Astrocyte of the spinal cord (primary cell): ENCODE results near the gene S1PR2.

Experiments used
- DNase-seq: peaks from one replicate; pipeline ENCODE4 v3.0.0; 2011; ENCODE audit warnings: low read depth, low spot score
- H3K4me3 ChIP-seq: 2 replicates; pipeline ENCODE4 v1.5.1; 2011; ENCODE audit warnings: low read depth, mild to moderate bottlenecking, low read length, moderate library complexity
- in situ Hi-C: cut with HindIII; loops from 2 replicates; pipeline ENCODE4 v1.10.0; 2017; ENCODE audit warnings: low sequenced_read_pairs
- TF ChIP-seq, protein P1 (sequence below): IDR thresholded peaks from 2 replicates; pipeline ENCODE4 v1.5.1; 2012; ENCODE audit warnings: low read depth, mild to moderate bottlenecking, low read length, inconsistent platforms

The S1PR2 gene

DNA sequence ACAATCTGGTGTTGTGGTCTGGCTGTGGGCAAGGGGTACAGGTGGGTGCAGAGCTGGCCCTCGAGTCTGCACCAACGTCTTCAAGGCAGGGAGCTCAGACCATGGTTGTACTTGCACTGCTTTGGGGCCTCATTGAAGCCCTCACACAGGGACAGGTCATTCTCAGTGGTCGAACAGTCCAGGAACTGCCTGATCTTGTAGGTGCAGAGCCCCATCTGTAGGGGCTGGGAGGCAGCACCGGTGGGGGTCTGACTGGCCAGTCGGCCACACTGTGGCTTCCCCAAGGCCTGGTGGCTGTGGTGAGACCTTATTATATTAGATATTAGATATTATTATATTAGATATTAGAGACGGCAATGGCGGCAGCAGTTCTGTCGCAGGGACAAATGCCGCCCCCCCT, 14.0 kb downstream of the S1PR2 start:
- in situ Hi-C loops: no loop called here
- TF ChIP-seq, protein P1, sequence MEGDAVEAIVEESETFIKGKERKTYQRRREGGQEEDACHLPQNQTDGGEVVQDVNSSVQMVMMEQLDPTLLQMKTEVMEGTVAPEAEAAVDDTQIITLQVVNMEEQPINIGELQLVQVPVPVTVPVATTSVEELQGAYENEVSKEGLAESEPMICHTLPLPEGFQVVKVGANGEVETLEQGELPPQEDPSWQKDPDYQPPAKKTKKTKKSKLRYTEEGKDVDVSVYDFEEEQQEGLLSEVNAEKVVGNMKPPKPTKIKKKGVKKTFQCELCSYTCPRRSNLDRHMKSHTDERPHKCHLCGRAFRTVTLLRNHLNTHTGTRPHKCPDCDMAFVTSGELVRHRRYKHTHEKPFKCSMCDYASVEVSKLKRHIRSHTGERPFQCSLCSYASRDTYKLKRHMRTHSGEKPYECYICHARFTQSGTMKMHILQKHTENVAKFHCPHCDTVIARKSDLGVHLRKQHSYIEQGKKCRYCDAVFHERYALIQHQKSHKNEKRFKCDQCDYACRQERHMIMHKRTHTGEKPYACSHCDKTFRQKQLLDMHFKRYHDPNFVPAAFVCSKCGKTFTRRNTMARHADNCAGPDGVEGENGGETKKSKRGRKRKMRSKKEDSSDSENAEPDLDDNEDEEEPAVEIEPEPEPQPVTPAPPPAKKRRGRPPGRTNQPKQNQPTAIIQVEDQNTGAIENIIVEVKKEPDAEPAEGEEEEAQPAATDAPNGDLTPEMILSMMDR: no peak
- no peak for DNase-seq
- H3K4me3 ChIP-seq: no peak overlapping the region

DNA sequence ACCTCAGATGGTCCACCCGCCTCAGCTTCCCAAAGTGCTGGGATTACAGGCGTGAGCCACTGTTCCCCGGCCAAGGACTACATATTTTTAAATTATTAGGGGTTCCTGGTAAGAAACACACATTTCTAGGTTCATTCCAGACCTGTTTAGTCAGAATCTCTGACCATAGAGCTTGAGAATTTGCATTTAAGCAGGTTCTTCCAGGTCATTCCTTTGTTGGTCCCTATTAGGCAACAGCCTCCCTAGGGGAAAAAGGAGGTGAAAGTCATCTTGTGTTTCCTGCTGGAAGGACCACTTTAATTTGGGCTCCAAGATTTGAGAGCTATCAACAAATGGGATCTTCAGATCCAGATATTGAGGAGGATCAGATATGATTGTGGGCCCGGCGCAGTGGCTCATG, 16.3 kb downstream of the S1PR2 start:
- peak; percentile 16 for DNase-seq

DNA sequence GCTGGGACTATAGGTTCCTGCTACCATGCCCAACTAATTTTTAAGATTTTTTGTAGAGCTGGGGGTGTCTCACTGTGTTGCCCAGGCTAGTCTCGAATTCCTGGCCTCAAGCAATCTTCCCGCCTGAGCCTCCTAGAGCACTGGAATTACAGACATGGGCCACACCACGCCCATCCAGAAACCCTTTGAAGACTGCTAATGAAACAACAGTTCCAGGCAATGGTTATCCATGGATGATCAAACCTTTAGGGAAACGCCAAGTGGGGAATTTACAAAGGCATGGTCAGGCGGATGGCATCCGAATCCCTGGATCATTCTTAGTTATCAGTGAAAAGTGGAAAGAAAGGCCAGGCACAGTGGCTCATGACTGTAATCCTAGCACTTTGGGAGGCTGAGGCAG, 19.4 kb downstream of the S1PR2 start:
- DNase-seq: no peak
- TF ChIP-seq, protein P1: no peak
- in situ Hi-C loops: no loop called here
- no peak overlapping the region for H3K4me3 ChIP-seq

More for the DNA sequence above, 16.3 kb downstream of the S1PR2 start:
- TF ChIP-seq, protein P1: no peak
- in situ Hi-C loops: no loop called here
- H3K4me3 ChIP-seq: no peak overlapping the region

DNA sequence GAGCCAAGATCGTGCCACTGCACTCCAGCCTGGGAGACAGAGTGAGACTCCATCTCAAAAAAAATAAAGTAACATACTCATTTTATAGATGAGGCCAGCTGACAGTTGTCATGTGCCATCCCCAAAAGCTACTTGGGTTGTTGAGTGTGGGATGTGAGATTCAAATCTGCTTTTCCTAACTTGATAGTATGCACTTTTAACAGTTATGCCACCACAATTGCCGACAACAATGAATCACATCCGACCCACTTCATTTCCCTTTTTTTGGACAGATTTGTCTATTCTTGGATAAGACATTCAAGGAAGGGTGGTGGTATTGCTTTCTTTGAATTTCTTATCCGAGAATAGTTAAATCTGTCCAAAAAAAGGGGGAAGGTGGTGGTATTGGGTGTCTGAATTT, 20.1 kb downstream of the S1PR2 start:
- in situ Hi-C loops: no loop called here
- DNase-seq: no peak
- TF ChIP-seq, protein P1: no peak
- H3K4me3 ChIP-seq: no peak overlapping the region

DNA sequence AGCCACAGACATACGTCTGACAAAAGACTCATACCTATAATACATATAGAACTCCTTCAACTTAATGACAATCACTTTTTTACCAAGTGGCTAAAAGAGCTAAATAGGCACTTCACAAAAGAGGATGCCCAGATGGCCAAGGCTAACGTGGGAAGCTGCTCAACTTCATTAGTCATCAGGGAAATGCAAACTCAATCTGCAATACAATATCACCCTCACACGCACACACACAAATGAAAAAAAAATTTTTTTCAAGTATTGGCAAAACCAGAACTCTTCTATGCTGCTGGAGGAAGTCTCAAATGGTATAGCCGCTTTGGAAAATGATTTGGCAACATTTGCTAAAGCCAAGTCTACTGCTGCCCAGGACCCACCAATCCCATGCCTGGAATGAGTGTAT, 21.8 kb downstream of the S1PR2 start:
- DNase-seq: no peak
- H3K4me3 ChIP-seq: no peak overlapping the region
- in situ Hi-C loops: no loop called here
- TF ChIP-seq, protein P1: no peak

DNA sequence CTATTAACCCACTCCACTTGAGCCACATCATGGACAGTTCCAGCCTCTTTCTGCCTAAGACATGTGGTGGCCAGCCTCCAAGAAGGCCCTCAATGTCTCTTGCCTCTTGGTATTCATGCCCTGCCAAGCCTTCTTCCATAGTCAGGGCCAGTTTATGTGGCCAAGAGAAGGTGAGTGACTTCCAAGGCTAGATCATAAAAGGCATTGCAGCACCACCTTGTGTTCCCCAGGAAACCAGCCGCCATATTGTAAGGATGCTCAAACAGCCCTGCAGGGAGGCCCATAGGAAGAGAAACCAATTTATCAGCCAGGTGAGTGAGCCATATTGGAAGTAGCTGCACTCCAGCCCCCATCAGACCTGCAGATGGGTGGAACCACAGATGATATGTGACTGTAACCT, 24.1 kb downstream of the S1PR2 start:
- TF ChIP-seq, protein P1: no peak
- in situ Hi-C loops: no loop called here
- no peak overlapping the region for H3K4me3 ChIP-seq
- no peak for DNase-seq
